Right forelimb (tissue), 1 donor: ENCODE data around the gene TAF1.
"Not testable (repeated sequence)": the region's sequence is repeated elsewhere in the genome, so short reads cannot be mapped to it uniquely, and the experiment has no call there.

Experiments used
- DNase-seq: peaks from one replicate; pipeline ENCODE4 v3.0.0-alpha.2; 2018

The TAF1 gene

GRCh38 chrX:71509289-71509688 is 143.1 kb downstream of the TAF1 start:
- DNase-seq, result no peak

- DNase-seq, result no peak
Measured at GRCh38 chrX:71510161-71510560, 144.0 kb downstream of the TAF1 start.

- DNase-seq, result not testable (repeated sequence)
Measured at GRCh38 chrX:71513731-71514130, 147.6 kb downstream of the TAF1 start.

GRCh38 chrX:71514367-71515037 is 148.3 kb downstream of the TAF1 start:
- no peak for DNase-seq

GRCh38 chrX:71515038-71515396 is 148.9 kb downstream of the TAF1 start:
- DNase-seq, result no peak
